Fibroblast of lung (primary cell): ENCODE data around the gene GSG1L2. TPM values are rescaled to one million over a fixed set of nuclear protein-coding genes. Genes with fewer than 3 reads are reported as not detected.

Experiments used
- DNase-seq, 2 donors: peaks; one replicate each; pipeline versions ENCODE4 v3.0.0 to v3.0.0-alpha.2; 2010; ENCODE audit warnings: low read depth in 2 of 2
- H2AFZ ChIP-seq: 2 replicates; pipeline ENCODE4 v1.5.1; 2012; ENCODE audit warnings: low read length, control low read depth, inconsistent platforms
- H3K27ac ChIP-seq: 2 replicates; pipeline ENCODE4 v1.5.1; 2011; ENCODE audit warnings: low read length, control low read depth; ENCODE audit not compliant: insufficient read depth
- H3K27me3 ChIP-seq: 2 replicates; pipeline ENCODE4 v1.5.1; 2011; ENCODE audit warnings: mild to moderate bottlenecking, low read length; ENCODE audit not compliant: control insufficient read depth, insufficient read depth
- H3K36me3 ChIP-seq: 2 replicates; pipeline ENCODE4 v1.5.1; 2011; ENCODE audit warnings: low read length; ENCODE audit not compliant: control insufficient read depth, insufficient read depth
- H3K4me1 ChIP-seq: 2 replicates; pipeline ENCODE4 v1.5.1; 2011; ENCODE audit warnings: low read length; ENCODE audit not compliant: control insufficient read depth, insufficient read depth; ENCODE audit errors: extremely low read depth
- H3K4me2 ChIP-seq: 2 replicates; pipeline ENCODE4 v1.5.1; 2011; ENCODE audit warnings: low read length, control low read depth; ENCODE audit not compliant: insufficient read depth; ENCODE audit errors: extremely low read depth
- H3K4me3 ChIP-seq, 4 experiments: fragments of 200-600 bp in 1 of 4; sonication (generic) in 1 of 4; replicated peaks in 1 of 4; 2 replicates each; pipeline ENCODE4 v1.5.1; 2011 to 2016; ENCODE audit warnings: low read length in 4 of 4, low read depth in 3 of 4, mild to moderate bottlenecking in 3 of 4, control low read depth in 2 of 4, inconsistent platforms in 1 of 4, mixed read lengths in 1 of 4; ENCODE audit not compliant: insufficient read depth in 1 of 4; ENCODE audit errors: control extremely low read depth in 1 of 4
- H3K79me2 ChIP-seq: 2 replicates; pipeline ENCODE4 v1.5.1; 2012; ENCODE audit warnings: mild to moderate bottlenecking, low read length, inconsistent platforms; ENCODE audit not compliant: control insufficient read depth, insufficient read depth
- H3K9ac ChIP-seq: 2 replicates; pipeline ENCODE4 v1.5.1; 2011; ENCODE audit warnings: mild to moderate bottlenecking, low read length, control low read depth; ENCODE audit not compliant: insufficient read depth
- H3K9me3 ChIP-seq: 2 replicates; pipeline ENCODE4 v1.5.1; 2012; ENCODE audit warnings: low read depth, low read length; ENCODE audit not compliant: control insufficient read depth, insufficient read depth
- H4K20me1 ChIP-seq: 2 replicates; pipeline ENCODE4 v1.5.1; 2011; ENCODE audit warnings: low read length; ENCODE audit not compliant: control insufficient read depth, insufficient read depth; ENCODE audit errors: extremely low read depth
- EZH2 ChIP-seq: IDR thresholded peaks from 2 replicates; pipeline ENCODE4 v1.5.1; 2012; ENCODE audit warnings: low read length, control low read depth, mild to moderate bottlenecking; ENCODE audit errors: missing control alignments
- polyA plus RNA-seq, 2 donors: library from polyadenylated mRNA; depleted of rRNA in 1 of 2; stranded (reverse) in 1 of 2; unstranded in 1 of 2; fragments of >200 nt; gene quantifications; 2 replicates each; pipeline ENCODE4 v1.2.1, GENCODE V29; 2011 to 2012; ENCODE audit warnings: missing spikeins in 1 of 2
- total RNA-seq: library from RNA; depleted of rRNA; stranded (reverse); fragments of >200 nt; gene quantifications from 2 replicates; pipeline ENCODE4 v1.2.1, GENCODE V29; 2014
- TF ChIP-seq, protein P1 (sequence below), 2 donors: IDR thresholded peaks in 1 of 2; conservative IDR thresholded peaks in 1 of 2; 1 replicate in 1 of 2; 2 replicates in 1 of 2; pipeline ENCODE4 v1.5.1; 2011 to 2012; ENCODE audit warnings: low read length in 2 of 2, control low read depth in 1 of 2, inconsistent platforms in 1 of 2, low read depth in 1 of 2, mild to moderate bottlenecking in 1 of 2

Gene GSG1L2
- total and polyA plus RNA-seq, 2 donors (not counting 1 experiment from before 2014, with no cell fraction given) = not detected

DNA sequence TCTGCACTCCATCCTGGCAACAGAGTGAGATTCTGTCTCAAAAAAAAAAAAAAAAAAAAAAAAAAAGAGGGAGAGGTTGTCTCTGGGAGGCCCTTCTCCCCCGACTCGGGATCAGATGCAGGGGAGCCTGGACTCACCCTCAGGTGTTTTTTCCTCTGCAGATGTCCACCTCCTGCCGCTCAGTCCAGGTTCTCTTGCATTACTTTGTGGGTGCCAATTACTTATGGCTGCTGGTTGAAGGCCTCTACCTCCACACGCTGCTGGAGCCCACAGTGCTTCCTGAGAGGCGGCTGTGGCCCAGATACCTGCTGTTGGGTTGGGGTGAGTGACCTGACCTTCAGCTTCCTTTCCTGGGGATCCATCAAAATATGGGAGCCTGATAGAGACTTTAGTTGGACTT lies 37.9 kb upstream of the GSG1L2 start:
- Histone ChIP-seq H3K9ac (no peak overlapping the region), H4K20me1 (no peaks in the 10 kb centered on the region), H3K27me3 (no peaks in the 10 kb centered on the region), H3K36me3 (no peaks in the 10 kb centered on the region), H3K4me1 (no peaks in the 10 kb centered on the region), H3K9me3 (no peaks in the 10 kb centered on the region), H3K79me2 (no peaks in the 10 kb centered on the region), H3K4me2 (no peak overlapping the region), H2AFZ (no peak overlapping the region), H3K27ac (no peak overlapping the region), H3K4me3 (no peak overlapping the region)
- DNase-seq = no peak
- TF ChIP-seq, protein P1, sequence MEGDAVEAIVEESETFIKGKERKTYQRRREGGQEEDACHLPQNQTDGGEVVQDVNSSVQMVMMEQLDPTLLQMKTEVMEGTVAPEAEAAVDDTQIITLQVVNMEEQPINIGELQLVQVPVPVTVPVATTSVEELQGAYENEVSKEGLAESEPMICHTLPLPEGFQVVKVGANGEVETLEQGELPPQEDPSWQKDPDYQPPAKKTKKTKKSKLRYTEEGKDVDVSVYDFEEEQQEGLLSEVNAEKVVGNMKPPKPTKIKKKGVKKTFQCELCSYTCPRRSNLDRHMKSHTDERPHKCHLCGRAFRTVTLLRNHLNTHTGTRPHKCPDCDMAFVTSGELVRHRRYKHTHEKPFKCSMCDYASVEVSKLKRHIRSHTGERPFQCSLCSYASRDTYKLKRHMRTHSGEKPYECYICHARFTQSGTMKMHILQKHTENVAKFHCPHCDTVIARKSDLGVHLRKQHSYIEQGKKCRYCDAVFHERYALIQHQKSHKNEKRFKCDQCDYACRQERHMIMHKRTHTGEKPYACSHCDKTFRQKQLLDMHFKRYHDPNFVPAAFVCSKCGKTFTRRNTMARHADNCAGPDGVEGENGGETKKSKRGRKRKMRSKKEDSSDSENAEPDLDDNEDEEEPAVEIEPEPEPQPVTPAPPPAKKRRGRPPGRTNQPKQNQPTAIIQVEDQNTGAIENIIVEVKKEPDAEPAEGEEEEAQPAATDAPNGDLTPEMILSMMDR (conservative IDR thresholded peaks at IDR 0.05 in 1 of 2, IDR thresholded peaks at IDR 0.05 in 1 of 2; ENCODE audit: low read depth in 1 of 2, low read length in 2 of 2) = no peak
- no peak for TF ChIP-seq EZH2

DNA sequence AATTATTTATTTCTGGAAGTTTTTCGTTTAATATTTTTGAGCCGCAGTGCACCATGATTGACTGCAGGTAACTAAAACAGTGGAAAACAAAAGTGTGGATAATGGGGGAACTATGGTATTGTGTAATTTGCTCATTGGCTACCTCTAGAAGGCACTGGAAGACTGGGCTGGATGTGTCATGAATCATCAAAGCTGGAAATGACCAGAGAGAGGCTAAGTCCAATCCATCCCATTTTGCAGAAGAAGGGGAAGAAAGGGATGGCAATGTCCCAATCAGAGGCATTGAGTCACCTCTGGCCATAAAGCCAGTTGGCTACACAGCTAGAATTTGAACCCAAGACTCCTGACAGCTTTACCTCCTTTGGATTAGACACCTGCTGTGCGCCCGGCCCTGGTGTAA lies 33.2 kb upstream of the GSG1L2 start:
- no peaks in the 10 kb centered on the region for H4K20me1 ChIP-seq
- no peak overlapping the region for H2AFZ ChIP-seq
- no peak overlapping the region for H3K4me3 ChIP-seq
- no peak for DNase-seq
- no peak overlapping the region for H3K27ac ChIP-seq
- H3K27me3 ChIP-seq = no peaks in the 10 kb centered on the region
- H3K9ac ChIP-seq = no peak overlapping the region
- TF ChIP-seq EZH2 = no peak
- TF ChIP-seq, protein P1 (conservative IDR thresholded peaks at IDR 0.05 in 1 of 2, IDR thresholded peaks at IDR 0.05 in 1 of 2; ENCODE audit: low read depth in 1 of 2, low read length in 2 of 2) = no peak
- no peaks in the 10 kb centered on the region for H3K79me2 ChIP-seq
- no peaks in the 10 kb centered on the region for H3K9me3 ChIP-seq
- no peaks in the 10 kb centered on the region for H3K4me1 ChIP-seq
- H3K4me2 ChIP-seq = no peak overlapping the region
- no peaks in the 10 kb centered on the region for H3K36me3 ChIP-seq

DNA sequence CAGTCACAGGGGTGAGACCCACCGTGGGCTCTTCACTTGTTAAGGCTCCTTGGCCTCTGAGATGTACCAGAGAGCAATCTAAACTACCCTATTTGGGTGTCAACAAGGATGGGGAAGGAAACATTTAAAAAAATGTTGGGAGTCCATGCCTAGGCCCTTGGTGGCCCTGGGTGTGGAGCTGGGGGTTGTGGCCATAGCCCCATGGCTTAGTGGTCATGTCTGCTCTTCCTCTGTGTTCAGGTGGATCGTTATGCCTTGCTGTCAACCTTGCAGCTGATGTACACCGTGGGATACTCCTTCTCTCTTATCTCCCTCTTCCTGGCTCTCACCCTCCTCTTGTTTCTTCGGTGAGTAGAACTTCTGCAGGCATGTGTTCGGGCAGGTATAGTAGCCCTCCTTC lies 32.4 kb upstream of the GSG1L2 start:
- Histone ChIP-seq H3K79me2 (no peaks in the 10 kb centered on the region), H3K27me3 (no peaks in the 10 kb centered on the region), H4K20me1 (no peaks in the 10 kb centered on the region), H3K9ac (no peak overlapping the region), H3K4me1 (no peaks in the 10 kb centered on the region), H3K4me3 (no peak overlapping the region), H3K4me2 (no peak overlapping the region), H2AFZ (no peak overlapping the region), H3K36me3 (no peaks in the 10 kb centered on the region), H3K27ac (no peak overlapping the region), H3K9me3 (no peaks in the 10 kb centered on the region)
- DNase-seq = no peak
- TF ChIP-seq, protein P1 (conservative IDR thresholded peaks at IDR 0.05 in 1 of 2, IDR thresholded peaks at IDR 0.05 in 1 of 2; ENCODE audit: low read depth in 1 of 2, low read length in 2 of 2) = no peak
- TF ChIP-seq EZH2 = no peak
